ENCODE results near the gene DHODH. TPM values are rescaled to one million over a fixed set of nuclear protein-coding genes. Genes with fewer than 3 reads are reported as not detected.

DHODH gene
- total RNA-seq, 1 experiment from 2014 or later, result 19.0 TPM

- CTCF ChIA-PET, result no interaction called here
- POLR2A ChIA-PET, result no interaction called here
Observed at GRCh38 chr16:71965223-71965622, 43.3 kb upstream of the DHODH start.

GRCh38 chr16:71966932-71967331 lies 41.6 kb upstream of the DHODH start:
- H3K4me1 Mint-ChIP-seq, result no peaks in the 10 kb centered on the region
- no peaks in the 10 kb centered on the region for H3K27me3 Mint-ChIP-seq (ENCODE audit: low read depth)
- DNase-seq (ENCODE audit: low spot score) (no peak), ATAC-seq (no peak)
- no peaks in the 10 kb centered on the region for H3K36me3 Mint-ChIP-seq
- ChIA-PET POLR2A (no interaction called here), CTCF (no interaction called here)
- H3K9me3 Mint-ChIP-seq, result no peaks in the 10 kb centered on the region
- no peak overlapping the region for H3K27ac Mint-ChIP-seq
- no peak overlapping the region for H3K4me3 Mint-ChIP-seq
- no peak for TF ChIP-seq HMGA2 (CRISPR knock-in tag; IDR thresholded peaks at IDR 0.05)
- TF ChIP-seq ATF6 (CRISPR knock-in tag; IDR thresholded peaks at IDR 0.05), result no peak
- TF ChIP-seq SP1 (CRISPR knock-in tag; conservative IDR thresholded peaks at IDR 0.05), result no peak
- no peak for TF ChIP-seq TP53 (CRISPR knock-in tag; IDR thresholded peaks at IDR 0.05)
- no peak for TF ChIP-seq TCF7 (CRISPR knock-in tag; IDR thresholded peaks at IDR 0.05; ENCODE audit: low read depth)
- TF ChIP-seq ESRRA (CRISPR knock-in tag; IDR thresholded peaks at IDR 0.05; ENCODE audit: borderline replicate concordance), result no peak
- TF ChIP-seq TEAD1 (CRISPR knock-in tag; IDR thresholded peaks at IDR 0.05), result no peak
- no peak for TF ChIP-seq ZNF396 (CRISPR knock-in tag; IDR thresholded peaks at IDR 0.05; ENCODE audit: borderline replicate concordance)
- no peak for TF ChIP-seq ATF2 (CRISPR knock-in tag; IDR thresholded peaks at IDR 0.05; ENCODE audit: borderline replicate concordance, low read depth)
- no peak for TF ChIP-seq SMAD3 (CRISPR knock-in tag; IDR thresholded peaks at IDR 0.05; ENCODE audit: borderline replicate concordance)
- no peak for TF ChIP-seq ZMAT4 (CRISPR knock-in tag; IDR thresholded peaks at IDR 0.05)
- no peak for TF ChIP-seq FOXJ3 (CRISPR knock-in tag; IDR thresholded peaks at IDR 0.05; ENCODE audit: borderline replicate concordance)
- no peak for TF ChIP-seq NFYB (CRISPR knock-in tag; conservative IDR thresholded peaks at IDR 0.05; ENCODE audit: low read depth)
- TF ChIP-seq GABPB1 (CRISPR knock-in tag; IDR thresholded peaks at IDR 0.05), result no peak
- no peak for TF ChIP-seq AR (CRISPR knock-in tag; IDR thresholded peaks at IDR 0.05)
- no peak for TF ChIP-seq MAX (CRISPR knock-in tag; IDR thresholded peaks at IDR 0.05)
- no peak for TF ChIP-seq ZNF416 (CRISPR knock-in tag; IDR thresholded peaks at IDR 0.05)
- TF ChIP-seq MXD4 (CRISPR knock-in tag; IDR thresholded peaks at IDR 0.05; ENCODE audit: borderline replicate concordance), result no peak
- TF ChIP-seq E2F1 (CRISPR knock-in tag; IDR thresholded peaks at IDR 0.05), result no peak
- no peak for TF ChIP-seq IRF2 (CRISPR knock-in tag; IDR thresholded peaks at IDR 0.05; ENCODE audit: borderline replicate concordance, low read depth)

More at GRCh38 chr16:71965223-71965622, 43.3 kb upstream of the DHODH start:
- H3K36me3 Mint-ChIP-seq, result no peaks in the 10 kb centered on the region
- H3K9me3 Mint-ChIP-seq, result no peaks in the 10 kb centered on the region
- no peak for TF ChIP-seq TEAD1 (CRISPR knock-in tag; IDR thresholded peaks at IDR 0.05)
- no peak for TF ChIP-seq SMAD3 (CRISPR knock-in tag; IDR thresholded peaks at IDR 0.05; ENCODE audit: borderline replicate concordance)
- TF ChIP-seq CDX4 (CRISPR knock-in tag; IDR thresholded peaks at IDR 0.05; ENCODE audit: borderline replicate concordance), result no peak
- no peak overlapping the region for H3K4me3 Mint-ChIP-seq
- ATAC-seq, result no peak
- H3K27me3 Mint-ChIP-seq (ENCODE audit: low read depth), result no peaks in the 10 kb centered on the region
- H3K4me1 Mint-ChIP-seq, result no peaks in the 10 kb centered on the region
- no peak overlapping the region for H3K27ac Mint-ChIP-seq
- no peak for DNase-seq (ENCODE audit: low spot score)
